BLaER1 (cell line): ENCODE results near the gene REXO1.

Experiments
- H3K27ac ChIP-seq: shearing (Covaris generic); formaldehyde crosslinking; 2 replicates; pipeline ENCODE4 v1.8.1; 2022
- H3K27me3 ChIP-seq: shearing (Covaris generic); formaldehyde crosslinking; 2 replicates; pipeline ENCODE4 v1.8.1; 2022
- H3K36me3 ChIP-seq: shearing (Covaris generic); formaldehyde crosslinking; 2 replicates; pipeline ENCODE4 v1.8.1; 2022
- H3K4me1 ChIP-seq: shearing (Covaris generic); formaldehyde crosslinking; 2 replicates; pipeline ENCODE4 v1.8.1; 2022
- H3K4me2 ChIP-seq: shearing (Covaris generic); formaldehyde crosslinking; 2 replicates; pipeline ENCODE4 v1.8.1; 2022
- H3K4me3 ChIP-seq: shearing (Covaris generic); formaldehyde crosslinking; 2 replicates; pipeline ENCODE4 v1.8.1; 2022
- H3K9ac ChIP-seq: shearing (Covaris generic); formaldehyde crosslinking; 2 replicates; pipeline ENCODE4 v1.8.1; 2022
- H3K9me3 ChIP-seq: shearing (Covaris generic); formaldehyde crosslinking; 2 replicates; pipeline ENCODE4 v1.8.1; 2022
- H4K20me1 ChIP-seq: shearing (Covaris generic); formaldehyde crosslinking; 2 replicates; pipeline ENCODE4 v1.8.1; 2022
- Cebpa-rat ChIP-seq: shearing (Covaris generic); IDR thresholded peaks from 2 replicates; pipeline ENCODE4 v1.8.1; 2022

Gene REXO1

DNA sequence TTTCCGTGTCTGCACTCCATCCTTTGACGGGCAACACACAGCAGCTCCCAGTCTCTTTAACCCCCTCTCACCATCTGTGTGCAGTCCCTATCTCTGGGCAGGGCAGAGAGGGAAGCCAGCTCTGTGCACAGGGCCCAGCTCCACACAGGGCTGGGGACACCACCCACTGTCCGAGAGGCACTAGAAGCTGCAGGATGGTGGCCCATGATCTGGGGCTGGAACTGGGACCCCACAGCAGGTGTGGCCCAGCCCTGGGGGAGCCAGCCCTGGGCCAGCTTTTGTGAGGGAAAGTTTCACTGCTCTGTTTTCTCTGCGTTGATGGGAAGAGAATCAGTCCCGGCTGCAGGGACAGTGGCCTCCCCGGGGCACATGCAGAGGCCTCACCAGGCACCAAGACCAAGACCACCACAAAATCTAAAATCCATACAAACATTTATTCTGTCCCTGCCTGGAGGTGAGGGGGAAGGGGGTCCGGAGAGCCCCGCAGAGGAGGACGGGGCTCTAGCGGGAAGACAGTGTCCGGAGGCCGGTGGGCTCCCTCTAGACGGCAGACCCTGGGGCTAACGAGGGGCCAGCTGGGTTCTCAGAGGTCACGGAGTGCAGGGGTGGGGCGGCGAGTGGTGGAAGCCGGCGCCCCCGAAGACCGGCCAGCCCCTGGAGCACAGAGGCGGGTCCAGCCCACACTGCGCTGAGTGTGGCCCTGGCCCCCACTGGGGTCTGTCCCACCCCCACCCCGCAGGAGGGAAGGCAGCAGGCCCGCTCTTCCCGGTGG is 33.3 kb downstream of the REXO1 start:
- no peaks in the 10 kb centered on the region for H3K9me3 ChIP-seq
- no peaks in the 10 kb centered on the region for H3K27me3 ChIP-seq
- no peak for TF ChIP-seq Cebpa-rat
- peaks cover 61% of the 10 kb centered on the region for H4K20me1 ChIP-seq
- H3K4me3 ChIP-seq: no peak overlapping the region
- peaks cover 47% of the 10 kb centered on the region for H3K4me1 ChIP-seq
- H3K27ac ChIP-seq: no peak overlapping the region
- peaks cover 57% of the 10 kb centered on the region for H3K36me3 ChIP-seq
- H3K9ac ChIP-seq: 0 out of 2 replicates have a peak overlapping the region, but pooled peaks have one; percentile 3
- H3K4me2 ChIP-seq: peak overlapping the region; percentile 79

DNA sequence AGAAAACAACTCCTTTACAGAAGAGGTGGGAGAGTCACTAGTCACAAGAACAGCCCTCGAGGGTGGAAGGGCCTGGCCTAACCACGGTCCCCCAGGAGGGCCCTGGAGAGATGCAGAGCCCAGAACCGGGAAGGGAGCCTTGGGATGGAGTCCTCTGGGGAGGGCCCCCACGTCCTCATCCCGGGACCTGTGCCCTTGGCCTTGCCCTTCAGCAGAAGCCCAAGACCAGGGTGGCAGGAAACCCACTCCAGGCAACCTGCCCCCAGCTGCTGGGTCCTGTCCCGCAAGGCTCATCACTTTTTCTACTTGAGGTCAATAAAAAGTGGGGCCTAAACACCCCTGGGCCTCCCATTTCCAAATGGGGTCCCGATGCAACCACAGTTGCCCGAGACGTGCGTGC is 33.9 kb downstream of the REXO1 start:
- Histone ChIP-seq H3K27ac (peak overlapping the region; percentile 24; the same call in 1 of the 2 replicates), H3K4me3 (no peak overlapping the region), H3K9ac (0 out of 2 replicates have a peak overlapping the region, but pooled peaks have one; percentile 3), H3K36me3 (peaks cover 50% of the 10 kb centered on the region), H3K27me3 (no peaks in the 10 kb centered on the region), H3K4me1 (peaks cover 53% of the 10 kb centered on the region), H3K4me2 (peak overlapping the region; percentile 79), H3K9me3 (no peaks in the 10 kb centered on the region), H4K20me1 (peaks cover 55% of the 10 kb centered on the region)
- no peak for TF ChIP-seq Cebpa-rat

DNA sequence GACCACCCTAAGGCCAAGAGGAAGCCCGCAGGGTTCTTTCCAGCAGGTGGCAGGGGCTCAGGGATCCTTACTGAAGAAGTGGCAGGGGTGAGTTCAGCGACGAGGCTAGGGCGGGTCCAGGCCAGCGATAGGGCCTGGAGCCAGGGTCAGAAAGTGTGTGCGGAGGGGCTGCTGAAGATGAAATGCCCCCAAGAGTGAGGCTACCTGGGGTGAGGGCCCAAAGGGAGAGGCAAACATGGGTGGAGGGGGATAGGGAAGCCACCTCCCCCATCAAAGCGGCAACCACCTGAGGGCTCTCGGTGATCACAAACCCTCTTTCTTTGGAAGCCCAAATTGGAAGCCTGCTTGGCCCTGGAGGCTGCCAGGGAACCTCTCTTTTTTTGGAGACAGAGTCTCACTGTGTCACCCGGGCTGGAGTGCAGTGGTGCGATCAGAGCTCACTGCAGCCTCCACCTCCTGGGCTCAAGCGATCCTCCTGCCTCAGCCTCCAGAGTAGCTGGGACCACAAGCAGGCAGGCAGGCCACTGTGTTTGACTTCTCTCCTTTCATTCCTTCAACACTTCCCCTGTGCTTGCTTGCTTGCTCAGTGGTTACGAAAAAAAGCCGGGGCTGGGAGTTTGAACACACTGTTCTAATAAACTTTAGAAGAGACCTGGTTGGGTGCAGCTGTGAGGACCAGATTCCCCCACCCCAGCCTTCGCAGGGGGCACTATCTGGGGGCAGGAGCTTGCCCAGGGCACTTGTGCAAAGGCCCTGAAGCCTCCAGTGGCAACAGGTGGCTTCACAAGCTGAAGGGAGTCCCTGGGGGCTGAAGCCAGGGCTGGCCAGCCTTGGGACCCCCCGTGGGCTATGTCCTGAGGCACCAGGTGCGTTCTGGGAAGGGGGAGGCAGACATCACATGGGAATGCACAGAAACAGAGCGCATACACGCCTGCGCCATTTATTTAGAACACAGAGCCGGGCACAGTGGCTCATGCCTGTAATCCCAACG is 34.8 kb downstream of the REXO1 start:
- H3K9ac ChIP-seq: peak overlapping the region; percentile 60
- H3K4me1 ChIP-seq: peaks cover 58% of the 10 kb centered on the region

DNA sequence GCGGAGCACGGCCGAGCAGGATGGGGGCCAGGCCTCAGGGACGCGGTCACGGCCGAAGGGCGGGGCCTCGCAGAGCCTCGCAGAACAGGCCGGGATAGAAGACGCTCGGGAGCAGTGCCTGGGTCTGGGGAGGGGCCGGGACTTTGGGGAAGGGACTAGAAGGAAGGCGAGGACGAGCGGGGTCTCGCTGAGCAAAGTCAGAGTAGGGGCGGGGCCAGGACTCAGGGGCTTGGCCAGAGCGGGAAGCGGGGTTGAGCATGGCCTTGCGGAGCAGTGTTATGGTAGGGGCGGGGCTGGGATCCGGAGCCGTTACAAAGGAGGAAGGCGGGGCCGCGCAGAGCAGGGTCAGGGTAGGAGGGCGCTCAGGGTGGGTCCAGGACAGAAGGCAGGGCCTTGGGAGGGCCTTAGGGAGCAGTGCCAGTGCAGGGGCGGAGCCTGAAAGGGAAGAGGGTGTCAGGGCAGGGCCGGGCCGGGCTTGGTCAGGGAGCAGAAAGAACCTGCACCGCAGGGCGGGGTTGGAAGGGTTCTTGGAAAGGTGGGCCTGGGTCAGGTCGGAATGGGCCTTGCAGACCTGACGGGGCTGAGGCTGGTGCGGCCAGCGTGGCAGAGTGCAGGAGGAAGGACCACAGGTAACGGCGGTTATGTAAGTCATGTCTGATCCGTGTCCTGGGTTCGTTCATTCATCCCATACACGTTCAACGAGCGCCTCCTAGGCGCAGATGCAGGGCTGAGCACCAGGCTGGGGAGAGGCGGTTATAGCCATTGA is 35.7 kb downstream of the REXO1 start:
- no peak for TF ChIP-seq Cebpa-rat
- H3K36me3 ChIP-seq: peaks cover 42% of the 10 kb centered on the region
- peaks cover 40% of the 10 kb centered on the region for H4K20me1 ChIP-seq
- H3K4me3 ChIP-seq: peak overlapping the region; percentile 67
- peak overlapping the region; percentile 60 for H3K9ac ChIP-seq
- H3K4me2 ChIP-seq: peak overlapping the region; percentile 79
- no peaks in the 10 kb centered on the region for H3K9me3 ChIP-seq
- H3K27ac ChIP-seq: peak overlapping the region; percentile 36
- peaks cover 58% of the 10 kb centered on the region for H3K4me1 ChIP-seq
- H3K27me3 ChIP-seq: no peaks in the 10 kb centered on the region

More for the DNA sequence above, 34.8 kb downstream of the REXO1 start:
- no peaks in the 10 kb centered on the region for H3K27me3 ChIP-seq
- peaks cover 49% of the 10 kb centered on the region for H4K20me1 ChIP-seq
- peak overlapping the region; percentile 36 for H3K27ac ChIP-seq
- no peak for TF ChIP-seq Cebpa-rat
- no peaks in the 10 kb centered on the region for H3K9me3 ChIP-seq
- peak overlapping the region; percentile 79 for H3K4me2 ChIP-seq
- peaks cover 43% of the 10 kb centered on the region for H3K36me3 ChIP-seq
- peak overlapping the region; percentile 67 for H3K4me3 ChIP-seq

DNA sequence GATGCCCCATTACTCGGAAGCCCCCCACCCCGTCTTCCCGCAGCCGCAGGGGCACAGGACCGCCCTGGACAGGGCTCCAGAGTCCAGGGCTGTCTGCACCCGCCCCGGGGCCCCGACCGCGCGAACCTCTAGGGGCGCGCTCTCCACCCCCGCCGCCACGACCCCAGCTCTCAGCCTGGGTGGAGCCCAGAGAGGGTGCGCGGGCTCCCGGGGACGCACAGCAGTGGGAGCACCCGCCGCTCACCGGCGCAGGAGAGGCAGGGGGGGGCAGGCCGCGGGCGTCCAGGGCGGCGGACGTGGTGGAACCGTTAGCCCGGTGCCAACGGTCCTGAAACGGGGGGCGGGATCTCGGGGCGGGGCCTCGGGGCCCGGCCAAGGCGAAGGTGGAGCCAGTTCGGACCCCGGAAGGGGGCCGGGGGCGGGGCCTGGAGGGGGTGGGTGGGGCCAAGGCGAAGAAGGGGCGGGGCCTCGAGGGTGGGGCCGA is 36.3 kb downstream of the REXO1 start, which contains the start of gene ATP8B3:
TSS of gene ATP8B3 (minus strand) at position 335 of the 484 bp plus-strand sequence. CDS start 540 bp downstream, outside the sequence.
- Histone ChIP-seq H3K4me1 (peaks cover 58% of the 10 kb centered on the region), H3K9ac (peak within 1 kb of the TSS; percentile 76), H4K20me1 (peaks cover 34% of the 10 kb centered on the region), H3K9me3 (no peaks in the 10 kb centered on the region), H3K27ac (peak within 1 kb of the TSS; percentile 73), H3K4me2 (peak within 1 kb of the TSS; percentile 91), H3K36me3 (peaks cover 40% of the 10 kb centered on the region), H3K27me3 (no peaks in the 10 kb centered on the region), H3K4me3 (peak within 1 kb of the TSS; percentile 67)
- no peak for TF ChIP-seq Cebpa-rat

DNA sequence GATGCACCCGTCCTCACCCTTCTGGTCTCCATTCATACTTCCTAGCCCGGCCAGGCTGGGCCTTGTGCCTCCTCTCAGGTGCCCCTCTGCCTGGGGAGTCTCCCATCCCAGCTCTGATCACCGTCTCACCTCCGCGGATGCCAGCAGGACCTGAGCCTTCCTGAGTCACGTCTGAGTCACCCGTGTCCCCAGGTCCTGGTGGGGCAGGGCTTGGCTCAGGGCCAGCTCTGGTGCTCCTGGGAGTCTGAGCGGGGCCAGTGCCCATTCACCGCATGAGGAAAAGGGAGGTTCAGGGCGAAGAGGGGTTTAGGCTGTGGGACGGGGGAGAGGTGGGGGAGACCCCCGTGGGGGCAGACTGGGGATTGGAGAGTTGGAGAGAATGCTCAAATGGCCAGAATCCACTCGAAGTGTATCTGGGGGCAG is 36.8 kb downstream of the REXO1 start:
- Histone ChIP-seq H3K4me2 (peak overlapping the region; percentile 91), H3K4me3 (peak overlapping the region; percentile 67), H3K27me3 (no peaks in the 10 kb centered on the region), H3K36me3 (peaks cover 38% of the 10 kb centered on the region), H3K27ac (peak overlapping the region; percentile 73), H4K20me1 (peaks cover 31% of the 10 kb centered on the region), H3K9me3 (no peaks in the 10 kb centered on the region), H3K9ac (peak overlapping the region; percentile 76), H3K4me1 (peaks cover 58% of the 10 kb centered on the region)
- TF ChIP-seq Cebpa-rat: no peak

DNA sequence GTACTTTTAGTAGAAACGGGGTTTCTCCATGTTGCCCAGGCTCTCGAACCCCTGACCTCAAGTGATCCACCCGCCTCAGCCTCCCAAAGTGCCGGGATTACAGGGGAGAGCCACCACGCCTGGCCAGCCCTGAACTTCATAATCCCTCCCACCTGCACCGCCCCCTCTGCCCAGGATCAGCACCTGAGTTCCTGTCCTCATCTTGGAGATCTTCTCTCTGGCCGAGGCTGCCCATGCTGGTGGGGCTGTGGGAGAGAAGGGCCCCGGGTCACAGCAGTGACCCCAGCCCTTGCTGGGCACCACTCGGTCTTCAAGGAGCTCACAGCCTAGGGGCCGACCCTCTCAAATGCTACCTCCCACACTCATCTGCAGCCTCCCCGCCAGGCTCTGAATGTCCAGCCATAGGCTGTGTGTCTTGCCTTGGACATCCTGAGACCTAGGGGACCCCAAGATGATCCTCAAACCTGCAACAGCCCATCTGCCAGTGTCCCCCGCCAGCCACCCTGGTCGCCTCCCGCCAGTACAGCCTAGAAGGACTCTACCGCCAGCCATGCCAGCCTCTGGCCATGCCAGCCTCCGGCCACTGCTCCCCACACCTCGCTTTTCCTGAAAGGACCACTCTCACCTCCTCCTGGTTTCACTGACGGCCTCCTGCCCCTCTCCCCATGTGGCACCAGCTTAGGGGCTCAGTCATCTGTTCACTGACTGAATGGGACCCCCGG is 37.7 kb downstream of the REXO1 start:
- Histone ChIP-seq H4K20me1 (peaks cover 26% of the 10 kb centered on the region), H3K36me3 (peaks cover 40% of the 10 kb centered on the region), H3K4me2 (peak overlapping the region; percentile 91), H3K27me3 (no peaks in the 10 kb centered on the region), H3K27ac (0 out of 2 replicates have a peak overlapping the region, but pooled peaks have one; percentile 73), H3K9ac (no peak overlapping the region), H3K4me1 (peaks cover 58% of the 10 kb centered on the region), H3K9me3 (no peaks in the 10 kb centered on the region), H3K4me3 (no peak overlapping the region; the same call in 1 of the 2 replicates)
- TF ChIP-seq Cebpa-rat: no peak

DNA sequence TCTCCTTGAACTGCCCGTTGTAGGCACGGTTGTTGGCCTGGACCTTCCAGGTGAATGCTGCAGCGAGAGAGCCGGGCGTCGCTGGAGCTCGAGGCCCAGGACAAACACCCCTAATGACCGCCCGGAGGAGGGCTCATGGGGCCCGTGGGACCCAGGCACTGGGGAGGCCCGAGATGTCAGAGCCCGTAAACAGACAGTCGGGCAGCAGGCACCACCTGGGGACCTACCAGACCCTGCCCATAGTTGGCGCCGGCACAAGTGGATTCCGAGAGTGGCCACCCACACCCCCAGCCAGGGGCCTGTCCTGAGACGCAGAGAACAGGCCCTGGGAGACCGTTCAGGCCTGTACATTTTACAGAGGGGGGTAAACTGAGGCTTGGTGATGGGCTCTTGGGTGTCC is 38.6 kb downstream of the REXO1 start:
- Histone ChIP-seq H3K27me3 (no peaks in the 10 kb centered on the region), H3K4me1 (peaks cover 50% of the 10 kb centered on the region), H3K4me2 (peak overlapping the region; percentile 91), H3K9ac (no peak overlapping the region), H4K20me1 (peaks cover 18% of the 10 kb centered on the region), H3K4me3 (no peak overlapping the region), H3K36me3 (peaks cover 40% of the 10 kb centered on the region), H3K27ac (no peak overlapping the region), H3K9me3 (no peaks in the 10 kb centered on the region)
- TF ChIP-seq Cebpa-rat: no peak
